Measurements from ENCODE around the gene SEPTIN10.

DNA sequence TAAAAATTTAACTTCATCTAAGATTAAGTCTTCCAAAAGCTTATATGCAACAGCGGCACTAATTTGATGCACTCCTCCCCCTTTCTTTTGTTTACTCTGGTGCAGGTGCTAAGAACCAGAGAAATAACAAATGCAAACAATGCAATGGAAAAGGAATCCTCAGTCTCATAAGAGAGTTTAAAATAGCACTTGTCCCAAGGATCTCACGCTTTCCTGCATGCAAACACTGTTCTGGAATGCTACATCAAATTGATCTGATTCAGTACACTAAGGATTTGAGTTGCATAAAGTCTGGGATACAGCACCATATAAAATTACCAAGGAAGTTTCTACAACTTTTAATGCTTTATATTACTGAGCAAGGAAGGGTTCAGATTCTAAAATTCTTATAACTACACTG is 50.5 kb downstream of the SEPTIN10 start:
- TF ChIP-seq, protein P1, sequence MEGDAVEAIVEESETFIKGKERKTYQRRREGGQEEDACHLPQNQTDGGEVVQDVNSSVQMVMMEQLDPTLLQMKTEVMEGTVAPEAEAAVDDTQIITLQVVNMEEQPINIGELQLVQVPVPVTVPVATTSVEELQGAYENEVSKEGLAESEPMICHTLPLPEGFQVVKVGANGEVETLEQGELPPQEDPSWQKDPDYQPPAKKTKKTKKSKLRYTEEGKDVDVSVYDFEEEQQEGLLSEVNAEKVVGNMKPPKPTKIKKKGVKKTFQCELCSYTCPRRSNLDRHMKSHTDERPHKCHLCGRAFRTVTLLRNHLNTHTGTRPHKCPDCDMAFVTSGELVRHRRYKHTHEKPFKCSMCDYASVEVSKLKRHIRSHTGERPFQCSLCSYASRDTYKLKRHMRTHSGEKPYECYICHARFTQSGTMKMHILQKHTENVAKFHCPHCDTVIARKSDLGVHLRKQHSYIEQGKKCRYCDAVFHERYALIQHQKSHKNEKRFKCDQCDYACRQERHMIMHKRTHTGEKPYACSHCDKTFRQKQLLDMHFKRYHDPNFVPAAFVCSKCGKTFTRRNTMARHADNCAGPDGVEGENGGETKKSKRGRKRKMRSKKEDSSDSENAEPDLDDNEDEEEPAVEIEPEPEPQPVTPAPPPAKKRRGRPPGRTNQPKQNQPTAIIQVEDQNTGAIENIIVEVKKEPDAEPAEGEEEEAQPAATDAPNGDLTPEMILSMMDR (IDR thresholded peaks at IDR 0.05): no peak
- TF ChIP-seq EZH2 (IDR thresholded peaks at IDR 0.05; ENCODE audit: borderline replicate concordance, insufficient read depth, low read depth, low read length, poor library complexity, severe bottlenecking): no peak
